ENCODE results near the gene SCAANT1. TPM values are rescaled to one million over a fixed set of nuclear protein-coding genes. Genes with fewer than 3 reads are reported as not detected.

SCAANT1 gene
- total and polyA plus RNA-seq, 7 experiments from 2014 or later = not detected

DNA sequence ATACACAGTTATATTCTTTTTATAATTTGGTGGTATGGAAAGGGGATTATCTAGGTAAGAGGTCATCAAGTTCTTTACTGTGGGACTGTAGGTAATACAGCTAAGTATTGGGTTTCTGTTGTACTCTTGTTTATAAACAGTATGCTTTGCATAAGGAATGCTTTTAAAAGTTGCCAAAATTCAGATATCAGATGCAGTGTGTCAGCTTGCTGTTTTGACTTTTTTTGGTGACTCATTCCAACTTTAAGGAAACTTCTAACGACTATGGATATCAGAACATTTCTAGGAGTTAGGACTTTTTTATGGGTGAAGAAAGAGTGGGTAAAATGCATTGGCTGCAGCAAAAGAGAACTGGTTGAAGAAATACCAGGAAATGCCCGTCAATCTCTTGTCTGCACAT is 2.8 kb downstream of the SCAANT1 start:
- Histone ChIP-seq H3K4me1 (ENCODE audit: control insufficient read depth in 2 of 2, insufficient read depth in 2 of 2, low read length in 2 of 2) (peaks cover 15 to 21% of the 10 kb centered on the region in 2 donors), H3K4me3 (ENCODE audit: low read length) (no peak overlapping the region), H3K27ac (ENCODE audit: low read depth, low read length) (no peak overlapping the region), H3K9me3 (ENCODE audit: control insufficient read depth in 2 of 3, low read length in 3 of 3) (no peaks in the 10 kb centered on the region), H3K36me3 (ENCODE audit: control insufficient read depth in 2 of 3, insufficient read depth in 3 of 3, low read length in 3 of 3) (peaks cover 0 to 4% (median 0%) of the 10 kb centered on the region in 3 experiments), H3K27me3 (ENCODE audit: control insufficient read depth in 2 of 2, insufficient read depth in 2 of 2, low read length in 2 of 2) (no peaks in the 10 kb centered on the region)
- DNase-seq (no peak), ATAC-seq (no peak)
- Mint-ChIP-seq H3K36me3 (peaks cover 0 to 11% (median 0%) of the 10 kb centered on the region in 5 donors), H3K4me3 (no peak overlapping the region), H3K27ac (peak overlapping the region in 4 of 9 donors; percentile 39 to 96 (median 78)), H3K9me3 (peaks cover 0 to 1% (median 0%) of the 10 kb centered on the region in 11 donors), H3K4me1 (peaks cover 0 to 52% (median 35%) of the 10 kb centered on the region in 7 donors), H3K27me3 (no peaks in the 10 kb centered on the region)
- ChIA-PET CTCF (no interaction called here), POLR2A (interaction anchor here (0.8 kb wide), 1 partner anchor 34 kb away, joined by 3 read pairs; no protein-coding TSS in a partner anchor)
- intact Hi-C loops (cut with micrococcal nuclease) = no loop called here

DNA sequence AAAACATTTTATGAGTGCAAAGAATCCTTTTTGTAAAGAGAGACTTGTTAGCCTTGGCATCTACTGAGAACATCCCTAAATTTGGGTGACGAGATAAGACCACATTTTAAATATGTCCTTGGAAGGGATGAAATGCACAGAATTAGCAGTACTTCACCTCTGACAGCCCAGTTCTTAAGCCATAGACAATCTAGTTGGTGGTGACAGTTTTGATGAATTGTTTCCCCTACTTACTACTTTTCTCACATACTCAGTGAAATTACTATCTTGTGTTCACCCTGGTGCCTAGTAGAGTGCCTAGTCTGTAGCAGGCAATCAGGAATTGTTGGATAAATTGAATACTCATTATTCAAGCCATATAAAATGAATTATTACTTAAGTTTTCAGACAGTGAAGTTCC is 3.4 kb downstream of the SCAANT1 start:
- CTCF ChIA-PET = no interaction called here
- DNase-seq (no peak), ATAC-seq (no peak)
- no peaks in the 10 kb centered on the region for H3K27me3 Mint-ChIP-seq
- Histone ChIP-seq H3K27ac (ENCODE audit: low read depth, low read length) (peak overlapping the region; percentile 12), H3K36me3 (ENCODE audit: control insufficient read depth in 2 of 3, insufficient read depth in 3 of 3, low read length in 3 of 3) (peaks cover 0 to 4% (median 0%) of the 10 kb centered on the region in 3 experiments), H3K4me3 (ENCODE audit: low read length) (no peak overlapping the region), H3K4me1 (ENCODE audit: control insufficient read depth in 2 of 2, insufficient read depth in 2 of 2, low read length in 2 of 2) (peaks cover 15 to 17% of the 10 kb centered on the region in 2 donors), H3K9me3 (ENCODE audit: control insufficient read depth in 2 of 3, low read length in 3 of 3) (no peaks in the 10 kb centered on the region), H3K27me3 (ENCODE audit: control insufficient read depth in 2 of 2, insufficient read depth in 2 of 2, low read length in 2 of 2) (no peaks in the 10 kb centered on the region)
- H3K27ac Mint-ChIP-seq = peak overlapping the region in 8 of 9 donors; percentile 47 to 88 (median 68)
- intact Hi-C loops (cut with micrococcal nuclease) = no loop called here
- H3K4me1 Mint-ChIP-seq = peaks cover 0 to 46% (median 29%) of the 10 kb centered on the region in 7 donors
- H3K4me3 Mint-ChIP-seq = no peak overlapping the region
- POLR2A ChIA-PET = no interaction called here
- peaks cover 0 to 1% (median 0%) of the 10 kb centered on the region in 11 donors for H3K9me3 Mint-ChIP-seq
- H3K36me3 Mint-ChIP-seq = peaks cover 0 to 13% (median 4%) of the 10 kb centered on the region in 5 donors

DNA sequence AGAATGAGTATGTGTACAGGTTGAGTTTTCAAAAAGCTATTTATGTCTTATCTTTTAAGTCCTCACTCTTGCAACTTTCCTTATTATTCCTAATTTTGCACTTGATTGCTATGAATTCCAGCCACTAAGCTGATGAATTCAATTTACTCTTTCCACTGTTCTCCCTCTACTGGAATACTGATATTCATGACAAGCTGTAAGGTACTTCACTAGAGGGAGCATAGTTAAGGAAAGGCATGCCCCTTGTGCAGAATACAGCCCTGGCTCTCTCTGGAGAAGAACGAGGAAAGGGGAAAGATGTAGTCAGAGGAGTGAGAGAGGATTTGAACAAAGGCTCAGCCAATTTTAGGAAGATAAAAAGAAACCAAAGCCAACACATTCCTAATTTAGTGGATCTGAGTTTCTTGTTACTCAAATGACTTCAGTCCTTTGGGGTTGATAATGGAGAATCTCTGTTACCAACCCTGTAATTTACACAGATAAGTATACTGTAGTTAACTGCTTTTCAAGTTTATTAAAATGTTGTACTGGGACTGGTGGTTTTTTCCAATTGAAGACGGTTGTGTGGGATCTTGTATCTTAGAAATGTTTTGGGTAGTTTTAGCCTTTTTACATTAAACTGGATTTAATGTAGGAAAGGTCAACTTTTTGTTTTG is 4.0 kb downstream of the SCAANT1 start:
- POLR2A ChIA-PET = no interaction called here
- H3K27me3 Mint-ChIP-seq = no peaks in the 10 kb centered on the region
- intact Hi-C loops (cut with micrococcal nuclease) = no loop called here
- Histone ChIP-seq H3K27ac (ENCODE audit: low read depth, low read length) (peak overlapping the region; percentile 12), H3K27me3 (ENCODE audit: control insufficient read depth in 2 of 2, insufficient read depth in 2 of 2, low read length in 2 of 2) (no peaks in the 10 kb centered on the region), H3K36me3 (ENCODE audit: control insufficient read depth in 2 of 3, insufficient read depth in 3 of 3, low read length in 3 of 3) (peaks cover 0 to 4% (median 0%) of the 10 kb centered on the region in 3 experiments), H3K9me3 (ENCODE audit: control insufficient read depth in 2 of 3, low read length in 3 of 3) (no peaks in the 10 kb centered on the region), H3K4me3 (ENCODE audit: low read length) (no peak overlapping the region), H3K4me1 (ENCODE audit: control insufficient read depth in 2 of 2, insufficient read depth in 2 of 2, low read length in 2 of 2) (peaks cover 12% of the 10 kb centered on the region in 2 donors)
- CTCF ChIA-PET = no interaction called here
- DNase-seq (no peak), ATAC-seq (no peak)
- H3K9me3 Mint-ChIP-seq = peaks cover 0 to 1% (median 0%) of the 10 kb centered on the region in 11 donors
- H3K4me3 Mint-ChIP-seq = no peak overlapping the region
- H3K4me1 Mint-ChIP-seq = peaks cover 0 to 40% (median 23%) of the 10 kb centered on the region in 7 donors
- H3K27ac Mint-ChIP-seq = peak overlapping the region in 7 of 9 donors; percentile 56 to 88 (median 69)
- H3K36me3 Mint-ChIP-seq = peaks cover 0 to 9% (median 4%) of the 10 kb centered on the region in 5 donors

DNA sequence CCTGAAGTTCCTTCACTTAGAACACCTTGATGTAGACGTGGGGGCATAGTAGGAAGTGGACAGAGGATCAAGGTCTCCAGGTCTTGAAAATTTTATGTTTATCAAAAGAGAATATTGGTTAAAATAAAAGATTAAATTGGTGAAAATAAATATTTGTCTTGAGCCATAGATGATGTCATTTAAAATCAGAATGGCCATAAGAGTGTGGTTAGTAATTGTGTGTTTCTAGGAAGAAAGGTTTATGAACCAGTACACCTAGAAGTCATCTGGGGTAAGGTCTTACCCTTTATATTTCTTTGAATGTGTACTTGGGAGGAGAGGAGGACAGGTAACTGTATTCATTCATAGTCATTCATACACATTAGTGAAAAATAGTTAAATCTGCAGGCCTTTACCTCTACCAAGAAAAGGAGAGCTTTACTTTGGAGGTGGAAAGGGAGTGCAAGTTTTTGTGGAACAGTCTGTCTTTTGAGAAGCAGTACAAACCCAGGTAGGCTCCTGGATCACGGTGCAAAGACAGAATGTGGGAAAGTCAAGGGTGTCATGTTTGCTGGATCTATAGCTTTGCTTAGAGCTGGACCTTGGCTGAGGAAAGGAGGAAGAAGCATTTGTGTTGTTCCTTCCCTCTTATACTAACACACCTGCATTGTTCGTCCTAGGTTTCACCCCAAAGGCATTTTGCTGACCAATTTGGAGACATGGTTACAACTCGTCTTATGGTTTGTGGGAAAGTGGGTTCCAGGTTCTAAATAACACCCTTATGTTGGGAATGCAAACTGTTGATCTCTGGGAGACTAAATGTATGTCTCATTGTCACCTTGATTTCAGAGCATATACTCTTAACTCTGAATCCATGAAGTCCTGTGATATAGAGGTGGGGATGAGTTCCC is 6.2 kb downstream of the SCAANT1 start:
- Histone ChIP-seq H3K4me3 (ENCODE audit: low read length) (no peak overlapping the region), H3K4me1 (ENCODE audit: control insufficient read depth in 2 of 2, insufficient read depth in 2 of 2, low read length in 2 of 2) (peaks cover 4 to 6% of the 10 kb centered on the region in 2 donors), H3K27ac (ENCODE audit: low read depth, low read length) (no peak overlapping the region), H3K27me3 (ENCODE audit: control insufficient read depth in 2 of 2, insufficient read depth in 2 of 2, low read length in 2 of 2) (no peaks in the 10 kb centered on the region), H3K9me3 (ENCODE audit: control insufficient read depth in 2 of 3, low read length in 3 of 3) (no peaks in the 10 kb centered on the region), H3K36me3 (ENCODE audit: control insufficient read depth in 2 of 3, insufficient read depth in 3 of 3, low read length in 3 of 3) (no peaks in the 10 kb centered on the region)
- ATAC-seq = no peak
- H3K27ac Mint-ChIP-seq = peak overlapping the region in 6 of 9 donors; percentile 2 to 83 (median 37)
- H3K9me3 Mint-ChIP-seq = peaks cover 0 to 1% (median 0%) of the 10 kb centered on the region in 11 donors
- ChIA-PET POLR2A (no interaction called here), CTCF (no interaction called here)
- no peak for DNase-seq
- intact Hi-C loops (cut with micrococcal nuclease) = no loop called here
- H3K4me1 Mint-ChIP-seq = peaks cover 0 to 35% (median 12%) of the 10 kb centered on the region in 7 donors
- H3K4me3 Mint-ChIP-seq = no peak overlapping the region
- no peaks in the 10 kb centered on the region for H3K27me3 Mint-ChIP-seq
- peaks cover 0 to 19% (median 14%) of the 10 kb centered on the region in 5 donors for H3K36me3 Mint-ChIP-seq

DNA sequence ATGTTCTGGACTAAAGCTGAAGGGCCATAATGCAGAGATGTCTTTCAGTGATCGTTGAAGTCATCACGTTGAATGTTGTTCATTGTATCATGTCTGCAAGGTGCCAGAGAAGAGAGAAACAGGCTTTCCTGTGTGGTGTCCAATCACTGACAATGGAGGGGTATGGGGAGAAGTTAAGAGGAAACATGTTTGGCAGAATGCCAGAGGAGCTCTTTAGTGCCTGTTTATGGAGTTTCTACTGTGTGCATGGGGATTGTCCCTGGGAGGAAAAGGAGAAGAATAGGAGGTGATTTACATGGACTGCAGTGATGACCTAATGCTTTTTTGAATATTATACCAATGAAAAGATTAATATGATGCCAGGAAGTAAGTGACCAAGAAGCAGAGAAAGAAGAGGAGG is 11.7 kb downstream of the SCAANT1 start:
- ChIA-PET POLR2A (no interaction called here), CTCF (no interaction called here)
- no peak for DNase-seq
- peaks cover 5 to 36% (median 21%) of the 10 kb centered on the region in 5 donors for H3K36me3 Mint-ChIP-seq
- H3K27ac ChIP-seq (ENCODE audit: low read depth, low read length) = no peak overlapping the region
- intact Hi-C loops (cut with micrococcal nuclease) = loop anchor here in 1 of 2 donors (1.0 kb wide), 1 partner anchor 10 kb away; no protein-coding TSS in a partner anchor
- no peaks in the 10 kb centered on the region for H3K9me3 Mint-ChIP-seq
- no peaks in the 10 kb centered on the region for H3K27me3 Mint-ChIP-seq
- H3K27me3 ChIP-seq (ENCODE audit: control insufficient read depth in 2 of 2, insufficient read depth in 2 of 2, low read length in 2 of 2) = no peaks in the 10 kb centered on the region
- no peak overlapping the region for H3K4me3 Mint-ChIP-seq
- peaks cover 0 to 2% of the 10 kb centered on the region in 2 donors for H3K4me1 ChIP-seq (ENCODE audit: control insufficient read depth in 2 of 2, insufficient read depth in 2 of 2, low read length in 2 of 2)
- H3K36me3 ChIP-seq (ENCODE audit: control insufficient read depth in 2 of 3, insufficient read depth in 3 of 3, low read length in 3 of 3) = peaks cover 0 to 8% (median 4%) of the 10 kb centered on the region in 3 experiments
- peak overlapping the region in 6 of 9 donors; percentile 10 to 58 (median 36) for H3K27ac Mint-ChIP-seq
- no peaks in the 10 kb centered on the region for H3K9me3 ChIP-seq (ENCODE audit: control insufficient read depth in 2 of 3, low read length in 3 of 3)
- no peak for ATAC-seq
- no peak overlapping the region for H3K4me3 ChIP-seq (ENCODE audit: low read length)
- H3K4me1 Mint-ChIP-seq = peaks cover 11 to 43% (median 19%) of the 10 kb centered on the region in 7 donors

DNA sequence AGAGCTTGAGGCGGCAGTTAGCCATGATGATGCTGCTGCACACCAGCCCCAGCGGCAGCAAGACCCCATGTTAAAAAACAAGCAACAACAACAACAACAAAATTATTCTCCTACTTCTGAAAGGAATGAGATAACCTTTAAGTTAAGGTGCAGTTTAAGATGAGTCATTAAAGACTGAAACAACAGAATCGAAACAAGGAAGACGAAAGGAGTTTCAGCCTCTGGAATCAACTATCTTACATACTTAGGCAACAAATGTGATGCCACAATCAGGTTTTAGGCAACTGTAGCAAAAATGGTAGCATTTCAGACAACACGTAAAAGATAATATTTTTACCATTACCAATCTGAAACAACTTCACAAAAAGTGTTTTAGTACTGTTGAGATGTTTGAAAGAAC is 12.2 kb downstream of the SCAANT1 start:
- no peak overlapping the region for H3K27ac ChIP-seq (ENCODE audit: low read depth, low read length)
- ATAC-seq (no peak), DNase-seq (no peak)
- intact Hi-C loops (cut with micrococcal nuclease) = loop anchor here in 1 of 2 donors (1.0 kb wide), 1 partner anchor 10 kb away; no protein-coding TSS in a partner anchor
- no peaks in the 10 kb centered on the region for H3K27me3 ChIP-seq (ENCODE audit: control insufficient read depth in 2 of 2, insufficient read depth in 2 of 2, low read length in 2 of 2)
- H3K27ac Mint-ChIP-seq = peak overlapping the region in 7 of 9 donors; percentile 17 to 58 (median 29)
- H3K36me3 ChIP-seq (ENCODE audit: control insufficient read depth in 2 of 3, insufficient read depth in 3 of 3, low read length in 3 of 3) = peaks cover 0 to 8% (median 4%) of the 10 kb centered on the region in 3 experiments
- CTCF ChIA-PET = no interaction called here
- H3K4me3 Mint-ChIP-seq = peak overlapping the region in 1 of 10 donors; percentile 25
- peaks cover 5 to 36% (median 21%) of the 10 kb centered on the region in 5 donors for H3K36me3 Mint-ChIP-seq
- peaks cover 15 to 48% (median 24%) of the 10 kb centered on the region in 7 donors for H3K4me1 Mint-ChIP-seq
- H3K4me3 ChIP-seq (ENCODE audit: low read length) = no peak overlapping the region
- no peaks in the 10 kb centered on the region for H3K9me3 ChIP-seq (ENCODE audit: control insufficient read depth in 2 of 3, low read length in 3 of 3)
- H3K4me1 ChIP-seq (ENCODE audit: control insufficient read depth in 2 of 2, insufficient read depth in 2 of 2, low read length in 2 of 2) = peaks cover 0 to 4% of the 10 kb centered on the region in 2 donors
- no peaks in the 10 kb centered on the region for H3K27me3 Mint-ChIP-seq
- no peaks in the 10 kb centered on the region for H3K9me3 Mint-ChIP-seq
- POLR2A ChIA-PET = no interaction called here

Measured in naive thymus-derived CD4-positive, alpha-beta T cell (primary cell).